HG02763 (cell line): Measurements from ENCODE around the gene REC8.
"Not testable (repeated sequence)": the region's sequence is repeated elsewhere in the genome, so short reads cannot be mapped to it uniquely, and the experiment has no call there.

Experiments used
- ATAC-seq: cut with Tn5 transposase; IDR thresholded peaks from one replicate; pipeline ENCODE4 v1.9.1; 2021; ENCODE audit warnings: mild to moderate bottlenecking, moderate library complexity; ENCODE audit not compliant: unreplicated experiment

Gene REC8

GRCh38 chr14:24183014-24183481 lies 11.2 kb downstream of the REC8 start:
- ATAC-seq: no peak

- ATAC-seq: no peak
Measured at GRCh38 chr14:24184104-24184970, 12.5 kb downstream of the REC8 start.

GRCh38 chr14:24185026-24185425 lies 13.1 kb downstream of the REC8 start:
- ATAC-seq: no peak

- ATAC-seq: no peak
Measured at GRCh38 chr14:24185741-24186140, 13.9 kb downstream of the REC8 start.

- no peak for ATAC-seq
Measured at GRCh38 chr14:24186831-24187538, 15.1 kb downstream of the REC8 start.

- no peak for ATAC-seq
Measured at GRCh38 chr14:24187539-24187915, 15.6 kb downstream of the REC8 start.

- ATAC-seq: peak; percentile 85
Measured at GRCh38 chr14:24188251-24189058, 16.6 kb downstream of the REC8 start, which contains the start of gene IPO4. IPO4 (minus strand) TSS chr14:24188816; CDS start chr14:24188787, 29 bp downstream.

GRCh38 chr14:24189059-24189375 lies 17.1 kb downstream of the REC8 start:
- ATAC-seq: no peak

GRCh38 chr14:24189460-24189859 lies 17.6 kb downstream of the REC8 start:
- no peak for ATAC-seq

GRCh38 chr14:24190416-24190815 lies 18.5 kb downstream of the REC8 start:
- ATAC-seq: no peak

- ATAC-seq: no peak
Measured at GRCh38 chr14:24192933-24193332, 21.1 kb downstream of the REC8 start.

GRCh38 chr14:24194186-24194872 lies 22.4 kb downstream of the REC8 start:
- no peak for ATAC-seq

- no peak for ATAC-seq
Measured at GRCh38 chr14:24194873-24195185, 22.9 kb downstream of the REC8 start.

- ATAC-seq: peak; percentile 80
Measured at GRCh38 chr14:24195186-24196070, 23.5 kb downstream of the REC8 start, which contains the start of gene TM9SF1. TM9SF1 (minus strand) TSS chr14:24195441; CDS start chr14:24195019, 422 bp downstream.

- ATAC-seq: no peak
Measured at GRCh38 chr14:24196071-24197055, 24.5 kb downstream of the REC8 start.

- no peak for ATAC-seq
Measured at GRCh38 chr14:24197056-24197450, 25.2 kb downstream of the REC8 start.

GRCh38 chr14:24198814-24199524 lies 27.1 kb downstream of the REC8 start:
- no peak for ATAC-seq

GRCh38 chr14:24202538-24202937 lies 30.7 kb downstream of the REC8 start:
- not testable (repeated sequence) for ATAC-seq
